Chondrocyte (in vitro differentiated cells): ENCODE data around the gene AGBL1. TPM values are rescaled to one million over a fixed set of nuclear protein-coding genes. Genes with fewer than 3 reads are reported as not detected.

Experiments used
- DNase-seq: peaks from one replicate; pipeline ENCODE4 v3.0.0; 2021; ENCODE audit warnings: mixed read lengths, low spot score
- H3K27ac Mint-ChIP-seq: one replicate; pipeline ENCODE4 v1.8.0; 2021; ENCODE audit warnings: mild to moderate bottlenecking, moderate library complexity, mixed read lengths; ENCODE audit not compliant: unreplicated experiment
- H3K27me3 Mint-ChIP-seq: 2 replicates; pipeline ENCODE4 v1.8.0; 2021; ENCODE audit warnings: low read depth, mixed read lengths
- H3K36me3 Mint-ChIP-seq: 2 replicates; pipeline ENCODE4 v1.8.0; 2021; ENCODE audit warnings: low read depth, mixed read lengths
- H3K4me1 Mint-ChIP-seq: 2 replicates; pipeline ENCODE4 v1.8.0; 2021; ENCODE audit warnings: low read depth, mild to moderate bottlenecking, mixed read lengths
- H3K4me3 Mint-ChIP-seq: one replicate; pipeline ENCODE4 v1.8.0; 2021; ENCODE audit warnings: mild to moderate bottlenecking, moderate library complexity, mixed read lengths; ENCODE audit not compliant: unreplicated experiment
- H3K9me3 Mint-ChIP-seq: 2 replicates; pipeline ENCODE4 v1.8.0; 2021; ENCODE audit warnings: low read depth, mixed read lengths
- total RNA-seq: library from RNA; stranded (reverse); gene quantifications from 3 replicates; pipeline ENCODE4 v1.2.1, GENCODE V29; 2021
- TF ChIP-seq, protein P1 (sequence below): fragments of 200-600 bp; sonication (generic); IDR thresholded peaks from 2 replicates; pipeline ENCODE4 v1.5.0; 2021; ENCODE audit warnings: antibody characterized with exemption, mild to moderate bottlenecking, moderate library complexity

Gene AGBL1
- total RNA-seq, 1 donor from 2014 or later, result not detected

DNA sequence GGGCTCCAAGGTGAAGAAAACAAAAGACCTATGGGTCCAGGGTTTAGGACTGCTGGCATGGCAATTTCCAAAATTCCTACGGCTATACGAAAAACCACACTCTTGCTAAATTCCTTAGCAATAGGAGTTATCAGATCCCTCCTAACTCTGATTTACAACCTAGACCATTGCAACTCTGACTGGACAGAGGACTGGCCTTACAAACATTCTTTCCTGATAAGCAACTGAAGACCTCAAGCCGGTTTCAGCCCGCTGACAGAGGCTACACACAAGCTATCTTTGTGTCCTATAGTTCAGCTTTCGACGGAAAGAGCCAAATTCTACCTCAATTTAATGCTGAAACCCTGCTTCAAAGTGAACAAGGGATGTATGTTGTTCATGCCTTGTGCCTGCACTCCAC, 38.3 kb upstream of the AGBL1 start:
- H3K27ac Mint-ChIP-seq, result no peak overlapping the region
- no peak overlapping the region for H3K4me3 Mint-ChIP-seq
- H3K4me1 Mint-ChIP-seq, result no peaks in the 10 kb centered on the region
- peaks cover 2% of the 10 kb centered on the region for H3K27me3 Mint-ChIP-seq
- DNase-seq, result no peak
- TF ChIP-seq, protein P1, sequence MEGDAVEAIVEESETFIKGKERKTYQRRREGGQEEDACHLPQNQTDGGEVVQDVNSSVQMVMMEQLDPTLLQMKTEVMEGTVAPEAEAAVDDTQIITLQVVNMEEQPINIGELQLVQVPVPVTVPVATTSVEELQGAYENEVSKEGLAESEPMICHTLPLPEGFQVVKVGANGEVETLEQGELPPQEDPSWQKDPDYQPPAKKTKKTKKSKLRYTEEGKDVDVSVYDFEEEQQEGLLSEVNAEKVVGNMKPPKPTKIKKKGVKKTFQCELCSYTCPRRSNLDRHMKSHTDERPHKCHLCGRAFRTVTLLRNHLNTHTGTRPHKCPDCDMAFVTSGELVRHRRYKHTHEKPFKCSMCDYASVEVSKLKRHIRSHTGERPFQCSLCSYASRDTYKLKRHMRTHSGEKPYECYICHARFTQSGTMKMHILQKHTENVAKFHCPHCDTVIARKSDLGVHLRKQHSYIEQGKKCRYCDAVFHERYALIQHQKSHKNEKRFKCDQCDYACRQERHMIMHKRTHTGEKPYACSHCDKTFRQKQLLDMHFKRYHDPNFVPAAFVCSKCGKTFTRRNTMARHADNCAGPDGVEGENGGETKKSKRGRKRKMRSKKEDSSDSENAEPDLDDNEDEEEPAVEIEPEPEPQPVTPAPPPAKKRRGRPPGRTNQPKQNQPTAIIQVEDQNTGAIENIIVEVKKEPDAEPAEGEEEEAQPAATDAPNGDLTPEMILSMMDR, result no peak
- no peaks in the 10 kb centered on the region for H3K36me3 Mint-ChIP-seq
- H3K9me3 Mint-ChIP-seq, result no peaks in the 10 kb centered on the region

DNA sequence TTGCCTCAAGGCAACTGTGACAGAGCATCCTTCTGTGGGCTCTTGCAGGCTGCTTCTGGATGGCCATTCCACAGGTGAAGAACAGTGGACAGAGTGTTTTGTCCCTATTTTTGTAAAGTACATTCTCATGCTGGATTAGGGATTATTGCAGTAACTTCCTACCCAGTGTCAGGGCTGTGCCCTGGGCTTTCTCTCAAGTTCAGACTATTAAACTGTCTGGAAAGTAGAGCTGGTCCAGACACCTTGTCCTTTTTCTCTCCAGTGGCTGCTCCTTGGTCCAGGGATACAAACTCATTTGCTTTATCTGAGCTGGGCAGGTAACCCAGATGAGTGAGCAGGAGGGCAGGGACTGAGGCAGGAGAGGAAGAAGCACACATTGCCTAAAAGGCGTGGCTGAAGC, 37.4 kb upstream of the AGBL1 start:
- Mint-ChIP-seq H3K4me3 (no peak overlapping the region), H3K27ac (no peak overlapping the region), H3K36me3 (no peaks in the 10 kb centered on the region), H3K27me3 (peaks cover 2% of the 10 kb centered on the region), H3K4me1 (no peaks in the 10 kb centered on the region), H3K9me3 (peaks cover 3% of the 10 kb centered on the region)
- TF ChIP-seq, protein P1, result no peak
- no peak for DNase-seq

DNA sequence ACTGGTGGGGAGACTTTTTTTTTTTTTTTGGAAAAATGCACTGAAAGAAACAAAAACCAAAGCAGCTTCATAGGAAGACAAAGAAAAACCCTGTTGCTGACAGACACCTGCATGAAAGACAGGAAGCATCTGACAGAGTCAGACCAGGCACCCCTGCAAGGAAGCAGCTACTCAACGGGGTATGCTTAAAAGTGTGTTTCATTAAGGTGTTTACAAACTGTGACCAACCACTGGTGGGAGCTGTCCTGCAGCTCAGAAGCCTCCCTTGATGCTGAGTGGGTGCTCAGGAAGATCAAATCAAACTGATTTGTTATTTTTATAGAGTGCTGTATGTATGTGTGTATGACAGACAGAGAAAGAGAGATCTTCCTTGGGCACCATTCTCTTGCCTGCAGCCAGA, 34.7 kb upstream of the AGBL1 start:
- TF ChIP-seq, protein P1, result no peak
- H3K27me3 Mint-ChIP-seq, result peaks cover 4% of the 10 kb centered on the region
- no peak for DNase-seq
- H3K36me3 Mint-ChIP-seq, result no peaks in the 10 kb centered on the region
- H3K4me1 Mint-ChIP-seq, result no peaks in the 10 kb centered on the region
- H3K9me3 Mint-ChIP-seq, result peaks cover 6% of the 10 kb centered on the region
- no peak overlapping the region for H3K4me3 Mint-ChIP-seq
- H3K27ac Mint-ChIP-seq, result no peak overlapping the region

DNA sequence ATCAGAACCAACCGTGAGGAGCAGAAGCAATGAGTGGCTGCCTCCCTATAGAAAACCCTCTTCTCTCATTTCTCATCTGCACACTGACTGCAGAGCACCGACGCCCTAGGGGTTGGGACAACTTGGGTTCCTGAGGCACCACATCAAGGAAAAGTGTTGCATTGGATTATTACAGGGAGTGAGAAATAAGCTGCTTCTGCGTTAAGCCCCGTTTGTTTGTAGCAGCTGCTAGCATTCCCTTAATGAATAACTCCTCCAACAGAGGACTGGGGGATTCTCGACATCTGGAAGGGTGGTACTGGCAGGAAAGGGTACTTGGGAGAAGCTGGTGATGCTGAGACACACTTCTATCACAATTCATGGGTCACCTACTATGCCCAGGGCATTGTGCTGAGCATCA, 25.3 kb upstream of the AGBL1 start:
- H3K4me3 Mint-ChIP-seq, result no peak overlapping the region
- H3K27ac Mint-ChIP-seq, result no peak overlapping the region
- H3K4me1 Mint-ChIP-seq, result no peaks in the 10 kb centered on the region
- no peaks in the 10 kb centered on the region for H3K27me3 Mint-ChIP-seq
- TF ChIP-seq, protein P1, result no peak
- no peaks in the 10 kb centered on the region for H3K36me3 Mint-ChIP-seq
- no peak for DNase-seq
- H3K9me3 Mint-ChIP-seq, result no peaks in the 10 kb centered on the region

DNA sequence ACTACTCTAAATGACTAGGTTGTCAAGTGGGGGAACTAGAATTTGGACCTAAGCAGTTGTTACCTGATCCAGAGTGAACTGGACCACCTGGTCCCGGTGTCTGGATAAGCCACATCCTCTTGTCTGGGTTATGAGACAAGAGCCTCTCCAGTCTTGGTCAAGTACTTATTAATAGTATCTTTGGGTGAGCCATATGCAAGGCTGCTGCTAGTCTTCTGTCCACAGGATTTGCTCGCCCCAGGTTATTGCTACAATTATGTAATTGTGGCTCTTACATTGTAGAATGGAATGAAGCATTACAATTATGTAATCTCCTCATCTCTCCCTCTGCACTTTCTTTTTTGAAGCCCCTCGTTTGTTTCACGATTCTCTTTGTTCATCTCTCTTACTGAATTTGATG, 24.0 kb upstream of the AGBL1 start:
- Mint-ChIP-seq H3K9me3 (no peaks in the 10 kb centered on the region), H3K4me1 (no peaks in the 10 kb centered on the region)
- DNase-seq, result no peak

More for the DNA sequence above, 24.0 kb upstream of the AGBL1 start:
- no peak overlapping the region for H3K4me3 Mint-ChIP-seq
- TF ChIP-seq, protein P1, result no peak
- H3K27me3 Mint-ChIP-seq, result no peaks in the 10 kb centered on the region
- no peaks in the 10 kb centered on the region for H3K36me3 Mint-ChIP-seq
- no peak overlapping the region for H3K27ac Mint-ChIP-seq
